ENCODE measurements around the gene UBE2E2. TPM values are rescaled to one million over a fixed set of nuclear protein-coding genes. Genes with fewer than 3 reads are reported as not detected.

The UBE2E2 gene
- total and polyA plus RNA-seq, 2 experiments from 2014 or later: 29.0 to 75.4 TPM

- Histone ChIP-seq H3K79me2 (ENCODE audit: insufficient read depth) (peaks cover 72% of the 10 kb centered on the region), H3F3A (ENCODE audit: insufficient read depth) (no peaks in the 10 kb centered on the region), H3K9ac (no peak overlapping the region), H3K4me1 (ENCODE audit: insufficient read depth) (0 out of 2 replicates have a peak, but pooled peaks cover 3% of the 10 kb centered on the region), H3K36me3 (ENCODE audit: low read depth) (no peaks in the 10 kb centered on the region), H3K4me3 (no peak overlapping the region), H3K27me3 (replicated peaks; ENCODE audit: insufficient read depth) (no peaks in the 10 kb centered on the region), H4K20me1 (ENCODE audit: insufficient read depth) (peaks cover 2% of the 10 kb centered on the region; the same call in 1 of the 2 replicates), H2AFZ (no peak overlapping the region), H3K27ac (no peak overlapping the region), H3K9me3 (ENCODE audit: low read depth) (no peaks in the 10 kb centered on the region), H3K9me2 (ENCODE audit: insufficient read depth) (no peaks in the 10 kb centered on the region), H3K4me2 (ENCODE audit: unreplicated experiment) (no peak overlapping the region)
- TF ChIP-seq EZH2phosphoT487 (IDR thresholded peaks at IDR 0.05; ENCODE audit: insufficient read depth, low read depth) (no peak), EZH2 (IDR thresholded peaks at IDR 0.05; ENCODE audit: insufficient read depth, poor library complexity, severe bottlenecking) (no peak)
- in situ Hi-C loops (cut with MboI): no loop called here
- no peak for DNase-seq
- 26 to 34% methylated on average over 2 of the region's 2 CpGs for WGBS, 2 experiments (ENCODE audit: low coverage in 1 of 2, low lambda C conversion rate in 2 of 2, missing lambda C conversion rate in 2 of 2)
Measured at GRCh38 chr3:23244324-23245041, 41.4 kb downstream of the UBE2E2 start.

DNA sequence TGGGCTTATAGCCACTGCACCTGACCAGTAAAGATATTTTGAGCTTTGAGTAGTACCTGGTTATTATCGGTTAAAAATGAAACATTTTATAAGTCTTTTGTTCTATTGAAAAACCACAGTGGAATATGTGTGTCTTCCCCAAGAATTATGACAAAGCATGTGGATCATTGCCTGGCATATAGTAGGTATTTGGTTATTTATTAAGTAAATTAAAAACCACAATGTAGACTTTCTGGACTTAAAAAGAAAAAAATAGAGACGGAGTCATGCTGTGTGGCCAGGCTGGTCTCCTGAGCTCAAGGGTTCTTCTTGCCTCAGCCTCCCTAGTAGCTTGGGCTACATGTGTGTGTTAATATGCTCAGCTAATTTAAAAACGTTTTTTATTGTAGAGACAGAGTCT, 43.5 kb downstream of the UBE2E2 start:
- H3K4me3 ChIP-seq: no peak overlapping the region
- H3F3A ChIP-seq (ENCODE audit: insufficient read depth): no peaks in the 10 kb centered on the region
- H3K27ac ChIP-seq: no peak overlapping the region
- 76 to 78% methylated on average over 3 of the region's 3 CpGs for WGBS, 2 experiments (ENCODE audit: low coverage in 1 of 2, low lambda C conversion rate in 2 of 2, missing lambda C conversion rate in 2 of 2)
- in situ Hi-C loops (cut with MboI): no loop called here
- DNase-seq: no peak
- H3K9ac ChIP-seq: no peak overlapping the region
- no peaks in the 10 kb centered on the region for H3K27me3 ChIP-seq (replicated peaks; ENCODE audit: insufficient read depth)
- no peaks in the 10 kb centered on the region for H3K9me3 ChIP-seq (ENCODE audit: low read depth)
- peaks cover 8% of the 10 kb centered on the region; the same call in 1 of the 2 replicates for H3K4me1 ChIP-seq (ENCODE audit: insufficient read depth)
- TF ChIP-seq EZH2phosphoT487 (IDR thresholded peaks at IDR 0.05; ENCODE audit: insufficient read depth, low read depth) (no peak), EZH2 (IDR thresholded peaks at IDR 0.05; ENCODE audit: insufficient read depth, poor library complexity, severe bottlenecking) (no peak)
- H3K4me2 ChIP-seq (ENCODE audit: unreplicated experiment): no peak overlapping the region
- H2AFZ ChIP-seq: no peak overlapping the region
- H4K20me1 ChIP-seq (ENCODE audit: insufficient read depth): peaks cover 2% of the 10 kb centered on the region; the same call in 1 of the 2 replicates
- no peaks in the 10 kb centered on the region for H3K36me3 ChIP-seq (ENCODE audit: low read depth)
- peaks cover 62% of the 10 kb centered on the region for H3K79me2 ChIP-seq (ENCODE audit: insufficient read depth)
- no peaks in the 10 kb centered on the region for H3K9me2 ChIP-seq (ENCODE audit: insufficient read depth)

DNA sequence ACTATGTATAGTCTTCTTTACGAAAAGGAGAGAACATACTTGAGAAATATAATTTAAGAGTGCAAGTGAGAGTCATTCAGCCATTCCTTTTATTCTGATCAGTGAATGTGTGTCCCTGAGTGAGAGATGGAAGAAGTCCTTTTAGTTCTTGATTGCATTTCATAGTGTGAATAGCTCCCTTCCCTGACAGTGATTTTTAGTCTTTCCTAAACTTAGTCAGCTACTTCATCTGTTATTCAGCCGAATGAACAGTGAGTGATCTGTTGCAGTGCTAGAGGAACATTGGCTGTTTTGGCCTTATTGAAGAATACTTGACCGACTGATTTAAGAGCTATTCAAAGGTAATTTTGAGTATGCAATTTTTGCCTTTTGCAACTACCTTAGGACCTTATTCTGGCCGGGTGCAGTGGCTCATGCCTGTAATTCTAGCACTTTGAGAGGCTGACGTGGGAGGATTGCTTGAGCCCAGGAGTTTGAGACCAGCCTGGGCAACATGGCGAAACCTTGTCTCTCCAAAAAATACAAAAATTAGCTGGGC, 45.5 kb downstream of the UBE2E2 start:
- WGBS, 2 experiments (ENCODE audit: low coverage in 1 of 2, low lambda C conversion rate in 2 of 2, missing lambda C conversion rate in 2 of 2): 89 to 90% methylated on average over 6 of the region's 6 CpGs
- no peak overlapping the region for H3K4me3 ChIP-seq
- H3K9me3 ChIP-seq (ENCODE audit: low read depth): no peaks in the 10 kb centered on the region
- peaks cover 57% of the 10 kb centered on the region for H3K79me2 ChIP-seq (ENCODE audit: insufficient read depth)
- H2AFZ ChIP-seq: no peak overlapping the region
- no peaks in the 10 kb centered on the region for H3K36me3 ChIP-seq (ENCODE audit: low read depth)
- no peak overlapping the region for H3K9ac ChIP-seq
- H3K4me2 ChIP-seq (ENCODE audit: unreplicated experiment): no peak overlapping the region
- peaks cover 2% of the 10 kb centered on the region; the same call in 1 of the 2 replicates for H4K20me1 ChIP-seq (ENCODE audit: insufficient read depth)
- no peaks in the 10 kb centered on the region for H3K27me3 ChIP-seq (replicated peaks; ENCODE audit: insufficient read depth)
- no peak for DNase-seq
- in situ Hi-C loops (cut with MboI): no loop called here
- no peak for TF ChIP-seq EZH2 (IDR thresholded peaks at IDR 0.05; ENCODE audit: insufficient read depth, poor library complexity, severe bottlenecking)
- TF ChIP-seq EZH2phosphoT487 (IDR thresholded peaks at IDR 0.05; ENCODE audit: insufficient read depth, low read depth): no peak
- no peak overlapping the region for H3K27ac ChIP-seq
- H3F3A ChIP-seq (ENCODE audit: insufficient read depth): 0 out of 2 replicates have a peak, but pooled peaks cover 4% of the 10 kb centered on the region
- H3K4me1 ChIP-seq (ENCODE audit: insufficient read depth): peaks cover 20% of the 10 kb centered on the region; the same call in 1 of the 2 replicates
- no peaks in the 10 kb centered on the region for H3K9me2 ChIP-seq (ENCODE audit: insufficient read depth)

GRCh38 chr3:23249961-23250360, 46.8 kb downstream of the UBE2E2 start:
- in situ Hi-C loops (cut with MboI): no loop called here
- peaks cover 53% of the 10 kb centered on the region for H3K79me2 ChIP-seq (ENCODE audit: insufficient read depth)

More at GRCh38 chr3:23249961-23250360, 46.8 kb downstream of the UBE2E2 start:
- Histone ChIP-seq H3F3A (ENCODE audit: insufficient read depth) (0 out of 2 replicates have a peak, but pooled peaks cover 4% of the 10 kb centered on the region), H3K27me3 (replicated peaks; ENCODE audit: insufficient read depth) (no peaks in the 10 kb centered on the region), H4K20me1 (ENCODE audit: insufficient read depth) (no peaks in the 10 kb centered on the region; the same call in 1 of the 2 replicates), H3K27ac (no peak overlapping the region), H3K9ac (no peak overlapping the region), H3K9me3 (ENCODE audit: low read depth) (no peaks in the 10 kb centered on the region), H2AFZ (no peak overlapping the region), H3K36me3 (ENCODE audit: low read depth) (no peaks in the 10 kb centered on the region), H3K9me2 (ENCODE audit: insufficient read depth) (no peaks in the 10 kb centered on the region), H3K4me3 (no peak overlapping the region), H3K4me2 (ENCODE audit: unreplicated experiment) (no peak overlapping the region), H3K4me1 (ENCODE audit: insufficient read depth) (peaks cover 16% of the 10 kb centered on the region; the same call in 1 of the 2 replicates)
- 90 to 100% methylated on average over 1 of the region's 1 CpG for WGBS, 2 experiments (ENCODE audit: low coverage in 1 of 2, low lambda C conversion rate in 2 of 2, missing lambda C conversion rate in 2 of 2)
- TF ChIP-seq EZH2 (IDR thresholded peaks at IDR 0.05; ENCODE audit: insufficient read depth, poor library complexity, severe bottlenecking) (no peak), EZH2phosphoT487 (IDR thresholded peaks at IDR 0.05; ENCODE audit: insufficient read depth, low read depth) (no peak)
- no peak for DNase-seq
